GM21526 (cell line): ENCODE data around the gene NCOA1.
"Not testable (repeated sequence)": the region's sequence is repeated elsewhere in the genome, so short reads cannot be mapped to it uniquely, and the experiment has no call there.

Experiments used
- ATAC-seq: cut with Tn5 transposase; IDR thresholded peaks from one replicate; pipeline ENCODE4 v1.9.1; 2021; ENCODE audit warnings: moderate library complexity; ENCODE audit not compliant: unreplicated experiment, low FRiP score

The NCOA1 gene

DNA sequence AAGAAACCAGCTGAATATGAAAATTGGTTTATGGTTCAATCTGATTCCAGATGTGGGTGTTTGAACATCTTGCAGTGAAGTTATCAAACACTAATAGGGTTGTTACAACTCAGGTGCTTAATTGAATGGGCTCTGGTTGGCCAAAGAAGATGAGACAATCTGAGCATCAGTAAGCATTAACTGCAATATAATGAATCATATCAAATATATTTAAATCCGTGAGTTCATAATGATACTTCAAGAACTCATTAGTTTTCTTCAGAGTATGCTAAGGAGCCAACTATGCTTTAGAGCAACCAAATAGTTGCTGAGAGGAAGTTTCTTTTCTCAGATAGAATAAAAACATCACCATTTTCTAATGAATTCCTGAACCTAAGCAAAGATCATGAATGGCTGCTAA is 79.2 kb downstream of the NCOA1 start:
- ATAC-seq = no peak

DNA sequence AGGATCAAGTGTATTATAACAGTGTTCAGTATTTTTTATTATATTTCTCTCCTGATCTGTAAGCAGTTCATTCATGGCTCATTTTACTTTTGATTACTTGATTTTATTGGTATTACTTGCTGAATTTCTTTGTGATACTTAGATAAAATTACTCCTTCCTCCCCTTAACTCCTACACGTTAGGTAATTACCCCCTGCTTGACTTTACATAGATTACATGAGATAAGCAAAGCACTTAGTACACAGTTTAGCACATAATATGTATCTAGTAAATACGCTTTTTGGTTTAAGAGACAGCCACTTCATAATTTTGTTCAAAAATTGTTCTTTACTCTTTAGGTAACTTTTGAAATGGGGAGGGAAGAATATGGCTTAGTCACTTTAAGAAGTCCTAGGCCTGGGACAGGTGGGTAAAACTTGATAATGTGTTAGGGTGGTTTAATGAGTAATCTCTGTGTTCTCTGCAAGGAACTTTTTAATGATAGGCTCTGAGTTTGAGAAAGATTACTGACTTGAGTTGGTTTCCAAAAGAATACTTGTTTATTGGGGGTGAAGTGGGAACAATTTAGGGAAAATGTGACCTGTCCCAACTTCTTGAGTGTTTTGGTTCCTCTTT is 80.9 kb downstream of the NCOA1 start:
- no peak for ATAC-seq

DNA sequence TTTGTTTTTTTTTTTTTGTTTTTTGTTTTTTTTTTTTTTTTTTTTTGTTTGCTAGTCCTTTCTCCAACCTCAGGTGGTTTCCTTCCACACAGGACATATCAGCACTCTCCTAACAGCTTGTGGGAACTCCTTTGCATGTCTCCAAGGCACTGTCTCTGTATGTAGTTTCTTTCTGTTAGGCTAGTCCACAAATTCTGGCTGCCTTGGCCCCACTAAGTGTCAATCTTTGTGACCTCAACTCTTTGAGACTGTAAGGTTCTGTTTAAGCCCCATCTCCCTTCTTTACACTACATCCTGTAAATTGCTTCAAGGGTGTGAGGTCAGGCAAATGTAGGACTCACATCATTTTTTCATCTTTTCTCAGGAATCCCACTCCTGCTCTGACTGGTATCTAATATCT is 85.1 kb downstream of the NCOA1 start:
- no peak for ATAC-seq

DNA sequence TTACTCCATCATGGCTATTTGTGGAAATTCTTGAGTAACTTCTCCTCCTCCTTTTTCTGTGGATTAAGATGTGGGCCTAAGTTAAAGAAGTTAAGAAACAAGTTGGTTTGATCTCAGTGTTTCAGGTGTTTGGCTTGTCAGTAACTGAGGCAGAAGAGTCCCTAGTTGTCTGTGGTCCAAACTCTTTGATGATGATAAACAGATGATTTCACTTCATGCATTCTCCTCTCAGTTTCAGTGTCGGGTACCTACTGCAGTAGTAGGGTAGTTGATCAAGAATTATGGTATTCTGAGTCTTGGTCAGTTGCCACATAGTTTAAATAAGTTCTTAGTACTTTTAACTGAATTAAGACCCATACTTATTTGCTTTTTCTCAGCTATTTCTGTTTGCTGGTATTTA is 85.6 kb downstream of the NCOA1 start:
- no peak for ATAC-seq

DNA sequence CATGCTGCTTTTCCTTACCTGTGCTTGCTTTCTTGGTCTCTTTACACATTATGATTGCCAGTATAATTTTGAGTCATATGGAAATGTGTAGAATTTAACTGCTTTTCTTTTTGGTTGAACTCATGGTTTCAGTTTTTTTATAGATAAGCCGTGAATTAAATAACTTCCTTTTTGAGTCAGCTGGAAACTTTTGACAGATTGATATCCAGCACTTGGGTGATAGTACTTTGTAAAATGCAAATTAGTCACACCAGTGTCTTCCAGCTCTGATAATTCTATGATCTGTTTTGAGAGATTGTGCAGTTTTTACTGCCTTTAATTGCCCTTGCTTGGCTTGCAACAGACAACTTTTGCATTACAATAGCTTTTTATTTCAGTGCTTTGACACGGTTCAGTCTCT is 86.4 kb downstream of the NCOA1 start:
- no peak for ATAC-seq

DNA sequence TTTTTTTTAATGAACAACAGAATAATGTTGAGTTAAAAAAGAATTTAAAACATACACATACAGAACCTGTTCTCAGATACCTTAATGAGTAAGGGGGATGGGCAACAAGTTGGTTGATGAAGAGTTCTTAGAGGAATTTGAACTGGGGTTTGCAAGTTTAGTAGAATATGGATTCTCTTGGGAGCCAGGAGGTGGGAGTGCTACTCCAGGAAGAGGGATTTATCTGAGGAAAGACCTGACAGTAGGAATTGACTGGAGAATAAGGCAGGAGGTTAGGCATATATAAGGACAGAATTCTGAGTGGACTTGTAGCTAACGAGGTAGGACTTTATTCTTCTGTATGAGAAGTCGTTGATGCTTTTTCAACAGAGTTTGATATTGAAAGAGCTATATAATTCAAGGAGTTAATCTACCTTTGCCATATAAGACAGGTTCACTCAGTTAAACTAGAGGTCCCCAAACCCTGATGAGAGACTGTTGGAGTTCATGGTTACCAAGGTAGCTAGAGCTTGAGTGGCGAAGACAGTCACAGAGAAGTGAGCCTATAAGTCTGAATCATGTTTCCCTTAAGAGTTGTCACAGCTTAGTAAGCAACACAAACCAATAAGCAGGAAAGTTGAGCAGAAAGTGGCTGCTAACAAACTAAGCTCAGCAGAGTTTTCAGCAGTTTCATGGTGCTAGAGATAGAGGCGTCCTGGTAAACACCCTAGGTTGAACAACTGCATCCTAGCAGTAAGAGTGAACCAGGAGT is 88.2 kb downstream of the NCOA1 start:
- no peak for ATAC-seq

DNA sequence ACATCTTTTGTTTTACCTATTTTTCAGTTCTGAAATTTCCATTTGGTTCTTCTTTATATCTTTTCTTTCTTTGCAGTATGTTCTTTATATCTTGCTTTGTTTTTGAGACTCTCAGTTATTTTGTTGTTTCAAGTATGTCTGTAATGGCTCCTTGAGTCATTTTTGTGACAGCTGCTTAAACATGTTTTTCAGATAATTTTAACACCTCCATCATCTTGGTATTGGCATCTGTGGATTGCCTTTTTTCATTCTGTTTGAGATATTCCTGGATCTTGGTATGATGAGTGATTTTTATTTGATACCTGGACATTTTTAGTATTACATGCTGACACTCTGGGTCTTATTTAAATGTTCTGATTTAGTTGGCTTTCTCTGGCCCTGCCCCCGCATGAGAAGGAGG is 89.5 kb downstream of the NCOA1 start:
- no peak for ATAC-seq

DNA sequence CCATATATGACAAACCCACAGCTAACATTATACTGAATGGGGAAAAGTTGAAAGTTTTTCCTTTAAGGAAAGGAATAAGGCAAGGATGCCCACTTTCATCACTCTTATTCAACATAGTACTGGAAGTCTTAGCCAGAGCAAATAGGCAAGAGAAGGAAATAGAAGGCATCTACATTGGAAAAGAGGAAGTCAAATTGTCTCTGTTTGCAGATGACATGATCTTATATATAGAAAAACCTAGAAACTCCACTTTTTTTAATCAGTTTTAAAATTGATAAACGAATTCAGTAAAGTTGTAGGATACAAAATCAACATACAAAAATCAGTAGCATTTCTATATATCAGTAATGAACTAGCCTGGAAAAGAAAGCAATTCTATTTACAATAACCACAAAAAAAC is 90.9 kb downstream of the NCOA1 start:
- not testable (repeated sequence) for ATAC-seq

DNA sequence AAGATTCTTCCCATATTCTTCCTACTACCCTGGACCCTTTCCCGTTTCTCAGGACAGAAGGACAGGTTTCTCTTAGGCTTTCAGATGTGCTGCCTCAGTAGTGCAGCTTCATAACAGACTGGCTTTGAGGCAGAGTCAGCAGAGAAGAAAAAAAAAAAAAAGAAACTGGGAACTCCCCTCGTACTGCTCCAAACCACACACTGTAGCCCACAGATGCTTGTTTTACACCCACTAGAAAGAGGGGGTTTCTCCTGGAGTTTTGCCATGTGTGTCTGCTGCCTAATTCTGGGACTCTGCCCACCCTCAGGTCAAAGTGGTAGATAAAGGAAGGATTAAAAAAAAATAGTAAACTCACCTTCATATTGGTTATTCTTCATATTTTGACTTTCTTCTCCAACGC is 95.9 kb downstream of the NCOA1 start:
- peak; percentile 61 for ATAC-seq

DNA sequence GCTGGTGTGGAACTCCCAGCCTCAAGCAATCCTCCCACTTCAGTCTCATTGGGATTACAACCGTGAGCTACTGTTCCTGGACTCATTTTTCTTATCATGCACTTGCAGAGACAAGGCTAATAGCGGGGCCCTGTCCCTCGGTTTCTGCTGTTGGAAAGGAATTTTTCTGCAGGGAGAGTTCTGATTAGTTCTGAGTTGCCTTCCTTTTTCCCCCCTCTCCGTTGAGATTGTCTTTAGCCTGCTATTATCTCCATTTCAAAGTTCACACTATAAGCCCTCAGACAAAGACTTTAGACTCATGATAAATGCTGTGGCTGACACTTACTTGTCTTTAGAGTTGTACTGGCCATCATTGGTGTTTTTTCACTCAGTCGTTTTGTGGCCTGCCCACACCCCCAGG is 97.2 kb downstream of the NCOA1 start:
- no peak for ATAC-seq

DNA sequence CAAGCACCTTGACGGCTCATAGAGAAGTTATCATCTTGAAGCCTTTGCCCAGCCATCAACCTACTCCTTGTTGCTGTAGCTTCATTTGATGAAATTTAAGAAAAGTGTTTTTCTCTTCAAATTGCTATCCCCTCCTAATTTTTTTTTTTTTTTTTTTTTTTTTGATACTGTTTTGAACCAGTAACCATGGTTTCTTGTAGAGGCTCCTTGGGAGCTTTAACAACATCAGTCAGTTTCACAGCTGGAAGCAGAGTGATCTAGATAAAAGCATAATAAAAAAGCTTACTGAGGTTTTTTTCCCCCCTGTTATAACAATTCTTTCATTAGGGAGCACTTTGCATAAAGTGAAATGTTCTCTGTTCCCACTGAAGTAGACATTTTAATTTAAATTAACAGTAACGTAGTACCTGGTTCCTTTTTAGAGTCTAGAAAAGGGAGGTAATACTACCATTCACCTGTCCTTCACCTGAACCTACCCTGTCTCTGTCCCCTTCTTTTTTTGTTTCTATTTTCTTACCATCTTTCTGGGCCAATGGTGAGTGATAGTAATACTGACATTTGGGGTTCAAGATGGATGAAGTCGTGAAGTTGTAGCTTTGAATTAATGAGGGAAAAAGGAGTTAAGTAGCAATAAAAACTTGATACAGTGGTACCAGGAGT is 101.5 kb downstream of the NCOA1 start:
- ATAC-seq = no peak

DNA sequence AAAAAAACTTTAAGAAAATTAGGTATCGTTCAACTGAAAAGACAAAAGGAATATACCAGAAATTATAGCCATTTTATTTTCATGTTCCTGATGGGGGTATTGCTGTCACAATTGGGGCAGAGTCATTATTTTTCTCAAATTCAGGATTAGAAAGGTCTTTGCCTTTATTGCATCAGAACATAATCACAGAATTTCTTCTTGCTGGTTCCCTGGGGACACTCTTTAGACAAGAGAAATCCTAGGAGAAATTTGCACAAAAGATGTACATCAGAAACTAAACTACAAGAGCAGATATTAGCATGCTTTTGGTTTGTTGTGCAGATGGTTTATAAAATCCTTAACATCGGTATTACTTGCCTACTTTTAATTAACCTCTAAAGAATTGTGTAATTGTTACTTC is 103.2 kb downstream of the NCOA1 start:
- no peak for ATAC-seq

DNA sequence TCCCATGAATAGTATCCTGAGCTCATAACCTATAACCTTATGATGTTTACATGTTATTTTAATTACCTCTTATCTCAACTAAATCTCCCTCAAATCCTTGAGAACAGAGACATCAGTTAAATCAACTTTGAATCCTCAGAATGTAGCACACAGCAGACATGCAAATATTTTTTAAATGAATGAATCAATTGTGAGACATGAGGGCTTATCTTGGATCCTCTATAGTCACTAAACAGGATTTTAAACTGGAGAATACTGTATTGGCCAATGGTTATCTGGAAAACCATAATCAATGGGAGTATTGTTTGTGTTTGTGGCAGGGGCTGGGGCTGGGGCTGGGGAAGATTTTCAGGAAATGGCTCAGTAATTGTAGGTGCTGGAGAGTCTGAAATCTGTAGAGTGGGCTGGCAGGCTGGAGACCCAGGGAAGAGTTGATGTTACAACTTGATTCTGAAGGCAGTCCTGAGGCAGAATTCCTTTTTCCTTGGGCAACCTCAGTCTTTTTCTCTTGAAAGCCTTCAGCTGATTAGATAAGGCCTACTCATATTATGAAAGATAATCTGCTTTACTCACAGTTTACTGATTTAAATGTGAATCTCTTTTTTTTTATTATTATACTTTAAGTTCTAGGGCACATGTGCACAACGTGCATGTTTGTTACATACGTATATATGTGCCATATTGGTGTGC is 106.3 kb downstream of the NCOA1 start:
- no peak for ATAC-seq

DNA sequence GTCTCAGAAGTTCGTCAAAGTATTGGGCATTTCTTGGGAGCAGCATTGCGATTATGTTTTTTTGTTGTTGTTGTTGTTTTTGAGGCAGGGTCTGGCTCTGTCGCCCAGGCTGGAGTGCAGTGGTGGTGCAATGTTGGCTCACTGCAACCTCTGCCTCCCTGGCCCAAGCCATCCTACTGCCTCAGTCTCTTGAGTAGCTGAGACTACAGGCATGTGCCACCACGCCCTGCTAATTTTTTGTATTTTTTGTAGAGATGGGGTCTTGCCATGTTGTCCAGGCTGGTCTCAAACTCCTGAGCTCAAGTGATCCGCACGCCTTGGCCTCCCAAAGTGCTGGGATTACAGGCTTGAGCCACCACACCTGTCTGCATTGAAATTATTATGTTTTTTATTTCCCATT is 109.1 kb downstream of the NCOA1 start:
- not testable (repeated sequence) for ATAC-seq

DNA sequence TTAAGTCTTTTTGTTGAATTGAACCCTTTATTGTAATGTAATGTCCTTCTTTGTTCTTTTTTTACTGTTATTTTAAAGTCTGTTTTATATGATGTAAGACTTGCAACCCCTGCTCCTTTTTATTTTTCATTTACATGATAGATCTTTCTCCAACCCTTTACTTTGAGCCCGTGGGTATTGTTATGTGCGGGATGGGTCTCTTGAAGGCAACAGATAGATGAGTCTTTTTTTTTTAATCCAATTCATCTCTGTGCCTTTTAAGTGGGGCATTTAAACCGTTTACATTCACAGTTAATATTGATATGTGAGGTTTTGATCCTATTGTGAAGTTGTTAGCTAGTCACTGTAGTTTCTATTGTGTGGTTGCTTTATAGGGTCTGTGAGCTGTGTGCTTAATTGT is 120.6 kb downstream of the NCOA1 start:
- ATAC-seq = no peak

DNA sequence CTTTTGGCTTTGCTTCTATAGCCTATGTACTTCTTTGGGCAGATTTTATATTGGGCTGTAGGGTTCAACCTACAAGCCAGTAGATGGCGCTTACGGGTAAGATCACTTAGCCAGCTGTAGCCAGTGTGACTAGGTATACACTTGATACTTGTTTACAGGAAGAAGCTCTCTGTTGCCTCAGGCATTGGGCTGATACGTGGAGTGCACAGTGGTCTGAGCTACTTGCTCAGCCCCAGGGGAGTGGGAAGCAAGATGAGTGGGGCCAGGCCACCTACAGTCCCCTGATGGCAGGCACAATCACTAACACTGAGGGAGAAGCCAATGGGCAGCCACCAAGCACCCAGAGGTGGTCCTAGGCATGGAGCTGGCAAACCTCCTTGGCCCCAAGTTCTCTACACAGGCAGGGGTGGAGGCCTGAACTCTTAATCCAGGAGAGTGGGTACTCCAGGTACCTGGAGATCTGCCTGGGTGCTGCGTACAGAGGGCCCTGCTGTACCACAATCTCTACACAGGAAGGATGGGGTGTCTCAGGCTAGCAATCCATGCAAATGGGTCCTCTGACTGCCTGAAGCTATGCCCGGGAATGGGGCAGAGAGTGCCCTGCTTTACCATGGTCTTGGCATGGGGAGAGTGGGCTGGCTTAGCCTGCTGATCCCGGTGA is 122.2 kb downstream of the NCOA1 start:
- ATAC-seq = no peak

DNA sequence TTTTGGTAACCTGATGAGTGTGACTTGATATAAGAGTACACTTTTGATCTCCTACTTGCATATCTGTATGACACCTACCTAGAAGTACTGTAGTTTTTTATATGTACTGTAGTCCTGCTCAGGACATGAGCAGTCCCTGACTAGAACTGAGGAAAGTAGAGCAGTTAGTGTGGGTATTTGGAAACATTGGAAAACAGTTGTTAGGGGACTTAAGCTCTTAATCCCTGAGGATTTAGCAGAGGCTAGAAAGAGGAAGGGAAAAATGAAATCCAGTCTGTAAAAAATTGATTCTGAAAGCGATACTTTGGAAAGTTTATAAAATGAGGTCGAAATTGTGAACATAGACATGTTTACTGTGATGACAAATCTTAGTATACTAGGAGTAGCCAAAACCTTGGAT is 125.6 kb downstream of the NCOA1 start:
- no peak for ATAC-seq

DNA sequence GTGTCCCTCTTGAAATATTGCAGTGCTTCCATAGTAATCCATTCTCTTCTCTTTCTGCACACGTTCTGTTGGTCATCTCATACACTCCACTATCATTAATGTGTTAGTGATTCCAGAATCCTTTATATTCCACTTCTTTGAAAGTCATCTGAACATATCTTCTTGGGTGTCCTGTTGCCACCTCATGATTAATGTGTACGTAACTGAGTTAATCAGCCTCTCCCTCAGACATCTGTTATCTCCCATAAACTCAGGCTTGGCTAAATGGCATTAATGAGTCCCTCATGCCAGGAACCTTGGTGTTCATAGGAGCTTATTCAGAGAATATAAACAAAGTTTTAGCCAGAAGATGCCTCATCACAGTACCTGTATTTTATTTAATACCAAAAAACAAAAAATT is 126.4 kb downstream of the NCOA1 start:
- ATAC-seq = no peak

DNA sequence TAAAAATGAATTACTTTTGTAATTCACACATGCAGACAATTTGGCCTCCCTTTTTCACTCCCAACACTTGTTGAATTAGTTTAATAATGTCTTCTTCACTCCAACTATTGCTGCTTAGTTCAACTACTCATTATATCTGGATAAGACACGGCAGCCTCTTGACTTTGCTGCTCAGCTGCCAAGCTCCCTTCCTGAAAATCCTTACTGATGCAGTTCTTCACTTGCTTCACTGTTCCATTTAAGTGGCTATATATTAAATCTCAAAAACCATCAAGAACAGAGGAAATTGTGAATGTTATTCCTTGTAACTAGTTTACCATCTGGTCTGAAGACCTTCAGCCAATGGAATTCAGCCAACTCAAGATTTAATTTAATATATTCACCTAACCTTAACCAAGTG is 127.1 kb downstream of the NCOA1 start:
- no peak for ATAC-seq

DNA sequence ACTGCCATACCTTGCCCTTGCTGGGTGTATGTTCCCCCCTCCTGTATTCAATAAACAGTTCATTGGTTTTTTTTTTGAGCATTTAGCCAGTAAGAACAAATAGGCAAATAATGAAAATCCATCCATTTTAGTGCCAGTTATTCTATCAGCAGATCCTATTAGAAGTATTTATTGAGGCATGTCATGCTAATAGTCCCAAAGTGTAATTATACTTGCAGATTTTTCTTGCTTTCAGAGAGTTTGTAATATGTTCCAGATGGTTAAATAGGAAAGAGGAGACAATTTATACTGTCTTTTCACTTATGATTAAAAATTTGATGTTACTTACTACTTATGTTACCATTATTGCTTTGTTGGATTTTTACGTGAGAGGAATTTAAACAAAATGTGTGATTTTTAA is 127.6 kb downstream of the NCOA1 start:
- ATAC-seq = no peak

DNA sequence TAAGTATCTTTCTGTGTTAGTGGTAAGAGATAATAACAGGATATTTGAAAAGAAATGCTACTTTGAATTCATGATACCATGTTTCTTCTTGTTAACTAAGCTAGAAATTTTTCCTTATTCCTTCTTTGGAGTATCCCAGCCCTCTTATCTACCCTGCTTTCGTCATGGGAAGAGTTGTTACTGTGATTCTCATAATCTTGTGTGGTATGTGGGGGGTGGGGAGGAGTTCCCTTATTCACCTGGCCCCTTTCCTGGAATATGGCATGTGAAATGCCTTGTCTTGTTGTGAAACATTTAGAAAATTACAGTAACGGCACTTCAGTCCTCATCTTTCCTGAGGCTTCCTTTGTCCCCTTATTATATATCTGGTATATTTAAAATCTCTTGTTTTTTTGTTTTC is 129.9 kb downstream of the NCOA1 start:
- ATAC-seq = no peak
